ENCODE measurements around the gene NCOA1. TPM values are rescaled to one million over a fixed set of nuclear protein-coding genes. Genes with fewer than 3 reads are reported as not detected.

Gene NCOA1
- total and polyA plus RNA-seq, 2 donors (not counting 3 experiments of a cell fraction or from before 2014, with no cell fraction given) = 11.4 to 14.1 TPM

DNA sequence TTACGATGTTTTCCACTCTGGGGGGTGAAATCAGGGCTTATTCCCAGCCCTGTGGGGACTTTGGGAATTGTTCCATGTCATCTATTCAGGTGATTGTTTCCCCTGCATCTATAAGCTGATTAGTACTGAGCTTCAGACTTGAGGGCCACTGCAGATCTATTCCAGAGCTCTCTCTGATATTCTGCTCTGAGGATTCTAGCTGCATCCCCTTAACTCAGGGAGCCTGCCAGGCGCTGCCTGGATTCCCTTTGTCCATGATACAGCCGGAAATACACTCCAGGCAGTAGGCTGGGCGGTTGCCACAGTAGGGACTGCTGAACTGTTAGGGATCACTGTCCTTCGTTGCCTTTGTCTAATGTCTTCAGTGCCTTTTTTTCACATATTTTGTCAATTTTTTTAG, 270.8 kb downstream of the NCOA1 start:
- intact Hi-C loops (cut with micrococcal nuclease) (no loop called here), dilution Hi-C loops (cut with MboI; ENCODE audit: extremely low pct_ligation_motif_present, low sequenced_read_pairs) (no loop called here)
- Histone ChIP-seq H2AFZ (ENCODE audit: low read depth, low read length) (no peak overlapping the region), H3K9ac (replicated peaks; ENCODE audit: extremely low read depth, insufficient read depth, low read length) (no peak overlapping the region), H3K27me3 (ENCODE audit: control insufficient read depth in 2 of 2, insufficient read depth in 2 of 2, low read length in 2 of 2) (no peaks in the 10 kb centered on the region), H3K79me2 (ENCODE audit: control insufficient read depth, insufficient read depth, low read length) (no peaks in the 10 kb centered on the region), H4K20me1 (replicated peaks; ENCODE audit: control insufficient read depth, extremely low read depth, insufficient read depth, low read length) (no peaks in the 10 kb centered on the region), H3K4me2 (ENCODE audit: insufficient read depth, low read length) (no peak overlapping the region), H3K4me1 (ENCODE audit: control insufficient read depth, extremely low read depth, insufficient read depth, low read length) (no peaks in the 10 kb centered on the region), H3K36me3 (ENCODE audit: control insufficient read depth in 2 of 2, extremely low read depth in 1 of 2, insufficient read depth in 2 of 2, low read length in 2 of 2) (peaks cover 0 to 2% of the 10 kb centered on the region in 2 experiments), H3K9me3 (replicated peaks; ENCODE audit: control insufficient read depth, insufficient read depth, low read length) (no peaks in the 10 kb centered on the region), H3K27ac (ENCODE audit: insufficient read depth, low read depth, low read length) (no peak overlapping the region), H3K4me3 (replicated peaks in 1 of 3; ENCODE audit: insufficient read depth in 1 of 3, low read depth in 1 of 3, low read length in 3 of 3) (no peak overlapping the region), H3K9me1 (replicated peaks; ENCODE audit: control insufficient read depth, extremely low read depth, insufficient read depth, low read length) (no peaks in the 10 kb centered on the region)
- no TSS peak for BruUV-seq (replicated peaks)
- DNase-seq (ENCODE audit: low read depth, low spot score) (no peak), FAIRE-seq (no peak)
- POLR2A ChIA-PET = no interaction called here
- CTCF ChIA-PET = interaction anchor here (0.5 to 1.8 kb wide), 4 partner anchors 9 to 61 kb away, joined by 3 to 7 read pairs (median 4); partner anchors contain the start of genes CENPO and PTRHD1
- TF ChIP-seq GATA2 (IDR thresholded peaks at IDR 0.05; ENCODE audit: insufficient read depth, insufficient read length, low read depth, low read length) (no peak), JUN (IDR thresholded peaks at IDR 0.05; ENCODE audit: borderline replicate concordance, insufficient read depth, insufficient read length, low read depth) (no peak), POLR2AphosphoS5 (IDR thresholded peaks at IDR 0.05; ENCODE audit: insufficient read depth, low read depth, low read length) (no peak), FOS (IDR thresholded peaks at IDR 0.05; ENCODE audit: borderline replicate concordance, insufficient read depth, low read length) (no peak), MYC (IDR thresholded peaks at IDR 0.05; ENCODE audit: low read depth, low read length) (no peak), POLR2A (IDR thresholded peaks at IDR 0.05; ENCODE audit: low read depth, low read length) (no peak), EZH2 (IDR thresholded peaks at IDR 0.05; ENCODE audit: borderline replicate concordance, low read depth, low read length, severe bottlenecking) (no peak)
- TF ChIP-seq, protein P1, sequence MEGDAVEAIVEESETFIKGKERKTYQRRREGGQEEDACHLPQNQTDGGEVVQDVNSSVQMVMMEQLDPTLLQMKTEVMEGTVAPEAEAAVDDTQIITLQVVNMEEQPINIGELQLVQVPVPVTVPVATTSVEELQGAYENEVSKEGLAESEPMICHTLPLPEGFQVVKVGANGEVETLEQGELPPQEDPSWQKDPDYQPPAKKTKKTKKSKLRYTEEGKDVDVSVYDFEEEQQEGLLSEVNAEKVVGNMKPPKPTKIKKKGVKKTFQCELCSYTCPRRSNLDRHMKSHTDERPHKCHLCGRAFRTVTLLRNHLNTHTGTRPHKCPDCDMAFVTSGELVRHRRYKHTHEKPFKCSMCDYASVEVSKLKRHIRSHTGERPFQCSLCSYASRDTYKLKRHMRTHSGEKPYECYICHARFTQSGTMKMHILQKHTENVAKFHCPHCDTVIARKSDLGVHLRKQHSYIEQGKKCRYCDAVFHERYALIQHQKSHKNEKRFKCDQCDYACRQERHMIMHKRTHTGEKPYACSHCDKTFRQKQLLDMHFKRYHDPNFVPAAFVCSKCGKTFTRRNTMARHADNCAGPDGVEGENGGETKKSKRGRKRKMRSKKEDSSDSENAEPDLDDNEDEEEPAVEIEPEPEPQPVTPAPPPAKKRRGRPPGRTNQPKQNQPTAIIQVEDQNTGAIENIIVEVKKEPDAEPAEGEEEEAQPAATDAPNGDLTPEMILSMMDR (IDR thresholded peaks at IDR 0.05; ENCODE audit: extremely low read depth in 1 of 2, insufficient read depth in 1 of 2, low read depth in 1 of 2, low read length in 2 of 2) = no peak
- TF ChIP-seq, protein P2, sequence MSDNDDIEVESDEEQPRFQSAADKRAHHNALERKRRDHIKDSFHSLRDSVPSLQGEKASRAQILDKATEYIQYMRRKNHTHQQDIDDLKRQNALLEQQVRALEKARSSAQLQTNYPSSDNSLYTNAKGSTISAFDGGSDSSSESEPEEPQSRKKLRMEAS (IDR thresholded peaks at IDR 0.05; ENCODE audit: insufficient read depth, insufficient read length) = no peak

Data from endothelial cell of umbilical vein (primary cell).